Activated CD8-positive, alpha-beta memory T cell treated with anti-CD3 and anti-CD28 coated beads for 24 hours (primary cell): Measurements from ENCODE around the gene SMIM10L2A.
"Not testable (repeated sequence)": the region's sequence is repeated elsewhere in the genome, so short reads cannot be mapped to it uniquely, and the experiment has no call there.

Experiments used
- DNase-seq: peaks from one replicate; pipeline ENCODE4 v3.0.0-alpha.2; 2020

SMIM10L2A gene

DNA sequence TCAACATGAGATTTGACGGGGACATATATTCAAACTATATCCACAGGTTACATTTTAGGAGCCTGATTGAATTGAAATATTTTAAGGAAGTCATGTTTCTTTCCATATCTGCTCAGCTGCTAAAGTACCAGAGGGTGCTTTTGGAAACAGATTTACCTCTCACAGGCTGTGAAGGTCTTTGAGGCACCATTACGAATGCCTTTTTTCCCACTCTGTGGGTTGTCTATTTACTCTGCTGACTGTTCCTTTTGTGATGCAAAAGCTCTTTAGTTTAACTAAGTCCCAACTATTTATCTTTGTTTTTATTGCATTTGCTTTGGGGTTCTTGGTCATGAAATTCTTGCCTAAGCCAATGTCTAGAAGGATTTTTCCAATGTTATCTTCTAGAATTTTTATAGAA is 40.0 kb downstream of the SMIM10L2A start:
- DNase-seq = not testable (repeated sequence)

GRCh38 chrX:135463937-135464336 is 42.2 kb downstream of the SMIM10L2A start:
- no peak for DNase-seq

DNA sequence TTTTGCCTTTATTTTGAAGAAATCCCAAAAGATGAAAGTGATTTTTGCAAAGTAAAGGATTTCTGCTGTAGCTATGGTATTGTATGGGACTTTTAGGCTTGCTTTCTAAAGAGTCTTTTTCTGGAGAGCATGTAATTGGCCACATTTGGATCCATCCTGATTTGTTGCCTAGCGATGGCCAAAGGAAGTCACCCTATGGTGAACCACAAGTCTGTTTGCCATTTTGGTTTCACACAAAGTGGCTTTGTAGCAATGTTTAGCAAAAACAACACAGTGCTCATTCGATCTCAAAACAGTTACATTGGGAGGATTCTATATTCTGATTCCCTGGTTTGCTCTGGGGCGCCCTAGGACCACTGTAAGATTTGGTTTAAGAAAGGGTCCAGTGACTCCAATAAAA is 54.6 kb downstream of the SMIM10L2A start:
- DNase-seq = no peak

GRCh38 chrX:135477576-135477975 is 55.8 kb downstream of the SMIM10L2A start:
- no peak for DNase-seq
